Stomach (tissue), 9 donors: ENCODE data around the gene LIMA1. TPM values are rescaled to one million over a fixed set of nuclear protein-coding genes. Genes with fewer than 3 reads are reported as not detected.
"Not testable (repeated sequence)": the region's sequence is repeated elsewhere in the genome, so short reads cannot be mapped to it uniquely, and the experiment has no call there.

Experiments
- DNase-seq, 2 donors: peaks; one replicate each; pipeline versions ENCODE4 v3.0.0 to v3.0.0-alpha.2; 2013 to 2019
- H3K27ac ChIP-seq, 5 donors: fragments of 200-600 bp in 4 of 5; sonication (generic) in 4 of 5; one replicate each; pipeline ENCODE4 v1.5.1; 2013 to 2019; ENCODE audit warnings: mild to moderate bottlenecking in 1 of 5, moderate library complexity in 1 of 5
- H3K27me3 ChIP-seq, 3 donors: fragments of 200-600 bp; sonication (generic); one replicate each; pipeline ENCODE4 v1.5.1; 2017 to 2019; ENCODE audit warnings: mixed run types in 1 of 3
- H3K36me3 ChIP-seq, 4 donors: fragments of 200-600 bp; sonication (generic); 1 replicate in 3 of 4; 2 replicates in 1 of 4; pipeline ENCODE4 v1.5.1; 2016 to 2019
- H3K4me1 ChIP-seq, 4 donors: fragments of 200-600 bp; sonication (generic); one replicate each; pipeline ENCODE4 v1.5.1; 2016 to 2019
- H3K4me3 ChIP-seq, 4 donors: fragments of 200-600 bp; sonication (generic) in 3 of 4; one replicate each; pipeline ENCODE4 v1.5.1; 2016 to 2019; ENCODE audit warnings: mild to moderate bottlenecking in 1 of 4
- H3K9me3 ChIP-seq, 4 donors: fragments of 200-600 bp; sonication (generic); one replicate each; pipeline ENCODE4 v1.5.1; 2016 to 2019
- CTCF ChIP-seq, 7 experiments: fragments of 450-650 bp in 4 of 7; fragments of 200-600 bp in 3 of 7; sonication (generic) in 3 of 7; IDR thresholded peaks; one replicate each; pipeline ENCODE4 v1.5.1; 2016 to 2019; ENCODE audit warnings: antibody characterized with exemption in 7 of 7, control low read depth in 2 of 7, mild to moderate bottlenecking in 1 of 7
- EP300 ChIP-seq: sonication (generic); formaldehyde crosslinking; IDR thresholded peaks from one replicate; pipeline ENCODE4 v1.6.1; 2017; ENCODE audit warnings: antibody characterized with exemption
- POLR2A ChIP-seq, 4 donors: fragments of 450-650 bp; IDR thresholded peaks; one replicate each; pipeline ENCODE4 v1.6.1; 2016; ENCODE audit warnings: antibody characterized with exemption in 4 of 4, control low read depth in 2 of 4, mild to moderate bottlenecking in 1 of 4, moderate library complexity in 1 of 4
- POLR2AphosphoS5 ChIP-seq, 3 donors: sonication (generic); formaldehyde crosslinking; IDR thresholded peaks; one replicate each; pipeline ENCODE4 v1.6.1; 2016; ENCODE audit warnings: antibody characterized with exemption in 3 of 3
- WGBS, 5 donors: extraction: QIAGEN DNeasy Blood & Tissue Kit in 3 of 5; methylation state at CpG; one replicate each; pipeline versions ENCODE4 v1.1.5 to v1.1.7; 2013 to 2018; 5-methylcytosine and 5-hydroxymethylcytosine counted together
- intact Hi-C: fragments of 100-400 bp; cut with DNase I; formaldehyde crosslinking; loops from one replicate; pipeline ENCODE4 v1.15.1; 2023; ENCODE audit warnings: low total_unique reads
- polyA plus RNA-seq, 3 donors: library from polyadenylated mRNA; stranded (reverse); fragments of 200-250 nt; gene quantifications; one replicate each; pipeline ENCODE4 v1.2.3, GENCODE V29; 2013
- total RNA-seq, 5 donors: library from RNA; depleted of rRNA; stranded (reverse); fragments of >200 nt; gene quantifications; one replicate each; pipeline versions ENCODE4 v1.1.0 to v1.2.3, GENCODE V29; 2014 to 2016
- donor health status: healthy with polysubstance abuse.
- donor health status: Bipolar disorder and iron deficiency.
- donor health status: healthy.

LIMA1 gene
- total and polyA plus RNA-seq, 8 donors, result 28.7 to 143 (median 83.2) TPM

- H3K27me3 ChIP-seq, result no peaks in the 10 kb centered on the region
- no peak overlapping the region for H3K27ac ChIP-seq
- H3K36me3 ChIP-seq, result peaks cover 0 to 13% (median 9%) of the 10 kb centered on the region in 4 donors
- no peak overlapping the region for H3K4me3 ChIP-seq
- DNase-seq, result no peak
- TF ChIP-seq EP300 (no peak), CTCF (IDR thresholded peaks at IDR 0.05) (no peak), POLR2A (IDR thresholded peaks at IDR 0.05) (no peak), POLR2AphosphoS5 (IDR thresholded peaks at IDR 0.05) (no peak)
- peaks cover 0 to 22% (median 8%) of the 10 kb centered on the region in 4 donors for H3K4me1 ChIP-seq
- intact Hi-C loops, result no loop called here
- no peaks in the 10 kb centered on the region for H3K9me3 ChIP-seq
These were observed 126.7 kb downstream of the LIMA1 start for GRCh38 chr12:50156641-50157040.

GRCh38 chr12:50154947-50155346, 128.4 kb downstream of the LIMA1 start:
- WGBS, 5 donors, result 88 to 97% (median 93%) methylated on average over 5 of the region's 5 CpGs
- DNase-seq, result not testable (repeated sequence)

GRCh38 chr12:50151047-50151687, 132.2 kb downstream of the LIMA1 start:
- intact Hi-C loops, result no loop called here
- 65 to 87% (median 79%) methylated on average over 1 of the region's 1 CpG for WGBS, 5 donors
- Histone ChIP-seq H3K4me3 (no peak overlapping the region), H3K27me3 (no peaks in the 10 kb centered on the region), H3K36me3 (peaks cover 0 to 13% (median 9%) of the 10 kb centered on the region in 4 donors), H3K9me3 (no peaks in the 10 kb centered on the region), H3K27ac (no peak overlapping the region), H3K4me1 (peaks cover 0 to 12% (median 1%) of the 10 kb centered on the region in 4 donors)
- TF ChIP-seq EP300, result no peak
- TF ChIP-seq POLR2A (IDR thresholded peaks at IDR 0.05), result no peak
- no peak for TF ChIP-seq POLR2AphosphoS5 (IDR thresholded peaks at IDR 0.05)
- TF ChIP-seq CTCF (IDR thresholded peaks at IDR 0.05), result no peak
- no peak for DNase-seq

More at GRCh38 chr12:50154947-50155346, 128.4 kb downstream of the LIMA1 start:
- Histone ChIP-seq H3K36me3 (peaks cover 0 to 13% (median 9%) of the 10 kb centered on the region in 4 donors), H3K4me1 (peaks cover 0 to 17% (median 7%) of the 10 kb centered on the region in 4 donors)
- H3K9me3 ChIP-seq, H3K27me3 ChIP-seq, H3K27ac ChIP-seq, H3K4me3 ChIP-seq, intact Hi-C loops: not testable (repeated sequence)

- peaks cover 0 to 12% (median 9%) of the 10 kb centered on the region in 4 donors for H3K36me3 ChIP-seq
- peaks cover 0 to 23% (median 5%) of the 10 kb centered on the region in 4 donors for H3K4me1 ChIP-seq
- no peak overlapping the region for H3K4me3 ChIP-seq
- DNase-seq, result no peak
- no peaks in the 10 kb centered on the region for H3K9me3 ChIP-seq
- no peaks in the 10 kb centered on the region for H3K27me3 ChIP-seq
- intact Hi-C loops, result no loop called here
- no peak overlapping the region for H3K27ac ChIP-seq
- TF ChIP-seq POLR2A (IDR thresholded peaks at IDR 0.05) (no peak), POLR2AphosphoS5 (IDR thresholded peaks at IDR 0.05) (no peak), EP300 (no peak), CTCF (IDR thresholded peaks at IDR 0.05) (no peak)
- WGBS, 5 donors, result 64 to 76% (median 66%) methylated on average over 3 of the region's 3 CpGs
These were observed 134.0 kb downstream of the LIMA1 start for GRCh38 chr12:50149311-50149710.

GRCh38 chr12:50148011-50148410, 135.3 kb downstream of the LIMA1 start:
- Histone ChIP-seq H3K36me3 (peaks cover 0 to 12% (median 8%) of the 10 kb centered on the region in 4 donors), H3K4me1 (peaks cover 0 to 23% (median 5%) of the 10 kb centered on the region in 4 donors)
- H3K27ac ChIP-seq, intact Hi-C loops, DNase-seq, H3K4me3 ChIP-seq, H3K27me3 ChIP-seq, H3K9me3 ChIP-seq: not testable (repeated sequence)
- 87 to 94% (median 90%) methylated on average over 5 to 6 of the region's 6 CpGs for WGBS, 5 donors
